Hematopoietic multipotent progenitor cell treated with erythropoietin and hydrocortisone succinate and interleukin-3 and kit ligand, for 8 days (in vitro differentiated cells): ENCODE results near the gene SIGLEC15.

ENCODE experiments used
- DNase-seq: peaks from one replicate; pipeline ENCODE4 v3.0.0-alpha.2; 2015

Gene SIGLEC15

DNA sequence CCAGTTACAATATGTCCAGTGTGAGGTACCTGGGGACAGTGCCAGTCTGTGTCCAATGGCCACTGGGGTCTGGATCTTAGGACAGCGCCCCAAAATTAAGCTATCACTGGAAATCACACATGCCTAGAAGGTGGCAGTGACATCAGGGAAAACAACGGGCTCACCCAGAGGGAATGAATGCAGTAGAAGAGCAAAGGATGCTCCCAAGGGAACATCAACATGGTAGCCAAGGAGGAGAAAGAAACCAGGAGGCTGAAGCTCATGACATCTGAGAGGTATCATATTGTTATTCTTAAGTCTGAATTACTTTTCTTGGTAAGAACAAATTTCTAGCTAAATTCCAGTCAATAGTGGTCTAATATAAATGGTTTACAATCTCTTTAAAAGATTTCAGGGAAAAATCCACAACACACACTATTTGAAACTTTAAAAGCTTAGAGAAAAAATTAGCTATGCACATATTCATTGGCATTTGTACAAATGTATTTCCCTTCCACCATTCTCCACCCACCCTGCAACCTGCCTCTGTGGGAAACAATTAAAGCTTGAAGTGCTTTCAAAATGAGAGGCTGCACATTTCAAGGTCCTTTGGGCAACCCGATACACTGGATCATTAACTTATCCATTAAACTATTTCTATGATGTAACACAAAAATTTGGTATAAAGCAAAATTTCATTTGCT lies 55.5 kb downstream of the SIGLEC15 start:
- no peak for DNase-seq

DNA sequence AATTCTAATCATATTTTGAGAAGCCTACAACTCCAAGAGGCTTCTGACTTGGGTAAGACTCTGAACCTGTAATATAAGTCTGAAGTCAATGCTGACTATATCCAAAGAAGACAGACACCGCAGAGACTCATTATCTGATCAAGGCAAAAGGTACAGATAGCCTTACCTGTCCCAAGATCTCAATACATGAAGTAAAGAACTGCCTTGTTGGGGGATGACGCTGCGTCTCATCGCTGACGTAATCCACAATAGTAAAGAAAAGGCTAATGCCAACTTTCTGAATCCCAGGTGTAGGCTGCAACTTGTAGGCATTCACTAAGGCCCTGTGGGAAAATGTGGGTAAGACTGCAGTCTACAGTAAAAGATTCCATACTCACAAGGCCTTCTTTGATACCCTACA lies 62.1 kb downstream of the SIGLEC15 start:
- DNase-seq: no peak

DNA sequence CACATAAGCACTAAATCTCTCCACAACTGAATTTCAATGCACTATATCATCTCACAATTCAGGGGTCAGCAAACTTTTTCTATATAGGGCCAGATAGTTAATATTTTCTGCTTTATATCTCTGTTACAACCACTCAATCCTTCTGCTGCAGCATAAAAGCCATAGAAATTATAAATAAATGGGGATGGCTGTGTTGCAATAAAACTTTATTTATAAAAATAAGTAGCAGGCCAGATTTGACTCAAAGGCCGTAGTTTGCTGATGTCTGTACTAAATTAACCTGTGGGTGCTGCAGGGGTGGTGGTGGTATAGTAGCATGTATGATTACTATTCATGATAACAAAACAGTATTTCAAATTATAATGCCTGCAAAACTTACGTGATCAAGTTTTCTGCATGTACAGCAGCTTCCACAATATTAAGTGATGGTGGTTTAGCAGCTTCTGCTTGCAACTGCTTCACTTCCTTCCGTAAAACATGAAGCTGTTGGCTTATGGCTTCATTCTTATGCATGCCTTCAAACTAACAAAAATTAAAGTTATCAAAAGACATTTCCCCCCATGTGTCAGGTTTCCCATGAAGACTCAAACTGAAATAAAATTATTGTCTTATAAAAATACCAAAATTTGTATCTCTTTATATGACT lies 64.1 kb downstream of the SIGLEC15 start:
- no peak for DNase-seq

DNA sequence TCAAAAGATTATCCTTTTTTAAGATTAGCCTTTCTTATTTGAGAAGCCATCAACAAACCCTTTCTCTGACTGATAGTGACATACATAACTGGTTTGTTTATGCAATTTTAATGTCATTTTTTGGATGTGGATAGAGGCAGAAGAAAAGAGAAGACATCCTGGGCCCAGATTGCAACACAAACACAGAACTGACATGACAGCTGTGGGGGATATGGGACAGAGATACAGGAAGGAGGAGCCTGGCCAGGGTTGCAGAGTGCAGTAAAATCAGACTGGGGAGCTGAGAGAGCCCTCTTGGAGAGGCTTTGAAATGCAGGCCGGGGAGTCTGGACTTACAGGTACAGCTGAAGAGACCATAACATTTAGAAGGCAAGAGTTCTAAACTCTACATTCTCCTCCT lies 65.1 kb downstream of the SIGLEC15 start:
- DNase-seq: no peak

DNA sequence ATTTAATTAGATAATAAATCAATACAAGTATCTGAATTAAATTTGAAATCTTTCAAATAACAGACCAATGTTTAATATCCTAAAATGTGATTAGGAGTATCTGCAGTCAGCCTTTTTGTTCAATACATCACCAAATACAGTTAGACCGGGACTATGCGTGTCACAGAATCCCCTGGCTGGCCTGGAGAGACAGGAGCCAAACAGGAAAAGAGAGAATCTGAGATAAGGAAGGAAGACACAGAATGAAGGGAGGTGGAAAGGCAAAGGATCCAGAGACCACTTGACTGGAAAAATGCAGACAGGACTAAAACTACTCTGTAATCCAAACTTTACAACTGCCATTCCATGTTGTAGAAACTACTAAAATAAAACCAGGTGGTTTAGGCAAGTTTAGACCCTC lies 66.3 kb downstream of the SIGLEC15 start:
- DNase-seq: no peak
